SU-DHL-6 (cell line): ENCODE data around the gene GNG7.

Experiments used
- H2AFZ ChIP-seq: fragments of 200-600 bp; sonication (generic); 2 replicates; pipeline ENCODE4 v1.6.1; 2014; ENCODE audit warnings: low read depth, mild to moderate bottlenecking, moderate library complexity, mixed read lengths, antibody characterized with exemption, low read length; ENCODE audit not compliant: severe bottlenecking
- H3F3A ChIP-seq: fragments of 200-600 bp; shearing (Covaris generic); 2 replicates; pipeline ENCODE4 v1.6.0; 2016; ENCODE audit warnings: antibody characterized with exemption, mild to moderate bottlenecking; ENCODE audit not compliant: insufficient read depth
- H3K27ac ChIP-seq: fragments of 200-600 bp; sonication (generic); 2 replicates; pipeline ENCODE4 v1.5.1; 2016; ENCODE audit warnings: low read depth, mild to moderate bottlenecking, low read length, moderate library complexity, mixed read lengths
- H3K27me3 ChIP-seq: fragments of 200-600 bp; sonication (generic), shearing (Covaris generic); 2 replicates; pipeline ENCODE4 v1.6.0; 2014; ENCODE audit warnings: mild to moderate bottlenecking, low read length
- H3K36me3 ChIP-seq: fragments of 200-600 bp; sonication (generic); 2 replicates; pipeline ENCODE4 v1.6.1; 2014; ENCODE audit warnings: mild to moderate bottlenecking, low read length, mixed read lengths
- H3K4me2 ChIP-seq: fragments of 300-600, 200-600 bp; shearing (Covaris generic), sonication (generic); 2 replicates; pipeline ENCODE4 v1.6.0; 2014; ENCODE audit warnings: low read length, low read depth, mild to moderate bottlenecking; ENCODE audit not compliant: poor library complexity, severe bottlenecking
- H3K4me3 ChIP-seq: fragments of 200-600 bp; sonication (generic); 2 replicates; pipeline ENCODE4 v1.5.1; 2014; ENCODE audit warnings: antibody characterized with exemption, low read length, mild to moderate bottlenecking, mixed read lengths; ENCODE audit not compliant: insufficient read depth, poor library complexity, severe bottlenecking
- H3K79me2 ChIP-seq: fragments of 200-600 bp; sonication (generic); 2 replicates; pipeline ENCODE4 v1.6.1; 2014; ENCODE audit warnings: mild to moderate bottlenecking, low read length, moderate library complexity; ENCODE audit not compliant: insufficient read depth
- H3K9ac ChIP-seq: fragments of 200-600 bp; sonication (generic); 2 replicates; pipeline ENCODE4 v1.7.0; 2014; ENCODE audit warnings: mild to moderate bottlenecking, low read length
- H3K9me2 ChIP-seq: fragments of 200-600 bp; sonication (generic); replicated peaks from 2 replicates; pipeline ENCODE4 v1.6.1; 2014; ENCODE audit warnings: low read length; ENCODE audit not compliant: insufficient read depth
- H3K9me3 ChIP-seq: fragments of 200-600 bp; sonication (generic); 2 replicates; pipeline ENCODE4 v1.6.1; 2014; ENCODE audit warnings: low read length, mixed read lengths; ENCODE audit not compliant: insufficient read depth
- H4K20me1 ChIP-seq: fragments of 200-600 bp; sonication (generic); 2 replicates; pipeline ENCODE4 v1.6.1; 2014; ENCODE audit warnings: low read depth, mild to moderate bottlenecking, antibody characterized with exemption, low read length, moderate library complexity, mixed read lengths
- CTCF ChIP-seq: fragments of 200-600 bp; sonication (generic); IDR thresholded peaks from one replicate; pipeline ENCODE4 v1.5.1; 2017; ENCODE audit warnings: antibody characterized with exemption, mild to moderate bottlenecking, low read length, moderate library complexity; ENCODE audit not compliant: insufficient read depth, poor library complexity, severe bottlenecking
- EZH2phosphoT487 ChIP-seq: fragments of 200-600 bp; sonication (generic), shearing (Covaris generic); conservative IDR thresholded peaks from 2 replicates; pipeline ENCODE4 v1.6.1; 2018; ENCODE audit warnings: mild to moderate bottlenecking, antibody characterized with exemption, low read length, moderate library complexity, mixed read lengths

The GNG7 gene

GRCh38 chr19:2556221-2557092 is 146.0 kb downstream of the GNG7 start:
- H3K4me2 ChIP-seq, result no peak overlapping the region
- no peaks in the 10 kb centered on the region for H3K79me2 ChIP-seq
- TF ChIP-seq CTCF, result no peak
- no peak for TF ChIP-seq EZH2phosphoT487
- H3K9me2 ChIP-seq, result no peaks in the 10 kb centered on the region
- no peak overlapping the region for H3K9ac ChIP-seq
- no peak overlapping the region for H3K4me3 ChIP-seq
- no peak overlapping the region for H2AFZ ChIP-seq
- no peaks in the 10 kb centered on the region for H3K9me3 ChIP-seq
- no peak overlapping the region for H3K27ac ChIP-seq
- H4K20me1 ChIP-seq, result no peaks in the 10 kb centered on the region
- H3F3A ChIP-seq, result peaks cover 9% of the 10 kb centered on the region; the same call in 1 of the 2 replicates
- no peaks in the 10 kb centered on the region for H3K36me3 ChIP-seq
- no peaks in the 10 kb centered on the region for H3K27me3 ChIP-seq

DNA sequence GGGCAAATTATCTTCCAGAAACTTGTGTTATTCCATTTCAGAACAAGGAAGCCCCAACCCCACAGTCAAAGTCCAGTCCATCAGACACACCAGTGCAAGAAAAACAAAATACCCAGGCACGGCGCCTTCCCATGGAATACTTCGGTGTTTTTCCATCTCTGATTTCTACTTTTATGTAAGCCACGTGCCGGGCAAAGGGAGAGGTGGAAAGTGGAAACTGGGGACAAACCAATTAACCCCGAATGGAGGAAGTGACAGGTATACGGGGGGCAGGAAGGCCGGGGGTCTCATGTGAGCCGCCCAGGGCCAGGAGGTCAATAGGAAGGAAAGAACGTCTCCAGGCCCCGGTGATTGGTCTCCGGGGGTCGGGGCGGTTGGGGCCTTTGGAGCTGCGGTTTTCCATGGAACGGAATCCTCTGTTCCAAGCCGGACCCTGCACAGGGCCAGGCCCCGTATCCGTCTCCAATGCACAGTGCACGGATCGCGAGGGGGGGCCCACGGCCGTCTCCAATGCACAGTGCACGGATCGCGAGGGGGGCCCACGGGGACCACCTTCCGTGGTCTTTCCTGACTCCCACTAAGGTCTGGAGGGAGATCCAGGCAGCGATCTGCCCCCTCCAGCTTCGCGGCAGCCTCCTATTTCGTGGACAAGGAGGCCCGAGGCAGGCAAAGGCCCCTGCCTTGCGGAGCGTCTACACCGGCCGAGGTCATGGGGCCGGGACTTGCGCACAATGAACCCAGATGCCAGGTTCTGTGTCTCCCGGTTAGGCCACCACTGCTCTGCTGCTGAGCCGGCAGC is 146.9 kb downstream of the GNG7 start:
- H3K9ac ChIP-seq, result no peak overlapping the region
- H3K4me3 ChIP-seq, result no peak overlapping the region
- H3K27me3 ChIP-seq, result no peaks in the 10 kb centered on the region
- H3K79me2 ChIP-seq, result no peaks in the 10 kb centered on the region
- H3F3A ChIP-seq, result peaks cover 9% of the 10 kb centered on the region; the same call in 1 of the 2 replicates
- H3K36me3 ChIP-seq, result no peaks in the 10 kb centered on the region
- H3K9me2 ChIP-seq, result no peaks in the 10 kb centered on the region
- TF ChIP-seq EZH2phosphoT487 (no peak), CTCF (no peak)
- no peak overlapping the region for H3K4me2 ChIP-seq
- no peak overlapping the region for H3K27ac ChIP-seq
- no peak overlapping the region for H2AFZ ChIP-seq
- H4K20me1 ChIP-seq, result no peaks in the 10 kb centered on the region
- no peaks in the 10 kb centered on the region for H3K9me3 ChIP-seq

- H3F3A ChIP-seq, result peaks cover 9% of the 10 kb centered on the region; the same call in 1 of the 2 replicates
- H4K20me1 ChIP-seq, result no peaks in the 10 kb centered on the region
- H3K27me3 ChIP-seq, result no peaks in the 10 kb centered on the region
- no peaks in the 10 kb centered on the region for H3K79me2 ChIP-seq
- no peaks in the 10 kb centered on the region for H3K9me3 ChIP-seq
- H3K4me3 ChIP-seq, result no peak overlapping the region
- no peaks in the 10 kb centered on the region for H3K36me3 ChIP-seq
- H3K9ac ChIP-seq, result no peak overlapping the region
- TF ChIP-seq EZH2phosphoT487, result no peak
- no peak overlapping the region for H3K27ac ChIP-seq
- no peak overlapping the region for H3K4me2 ChIP-seq
- H3K9me2 ChIP-seq, result no peaks in the 10 kb centered on the region
- no peak overlapping the region for H2AFZ ChIP-seq
These were observed 147.6 kb downstream of the GNG7 start for GRCh38 chr19:2554856-2555255.
